Measurements from ENCODE around the gene TTC1.

- TF ChIP-seq TAF1 (IDR thresholded peaks at IDR 0.05; ENCODE audit: borderline replicate concordance, insufficient read depth, low read length) = no peak
- TF ChIP-seq REST (IDR thresholded peaks at IDR 0.05; ENCODE audit: insufficient read depth in 1 of 2, low read depth in 2 of 2, low read length in 2 of 2) = no peak
- TF ChIP-seq POLR2AphosphoS5 (IDR thresholded peaks at IDR 0.05; ENCODE audit: low read depth, low read length) = no peak
Observed at GRCh38 chr5:160090059-160090458, 81.1 kb downstream of the TTC1 start.
